PFSK-1 (cell line): ENCODE results near the gene RNF144B.

Experiments
- SIN3A ChIP-seq: IDR thresholded peaks from 2 replicates; pipeline ENCODE4 v1.6.1; 2012; ENCODE audit warnings: mild to moderate bottlenecking, low read length, moderate library complexity, borderline replicate concordance; ENCODE audit not compliant: insufficient read depth
- TF ChIP-seq, protein P1 (sequence below), 2 experiments: IDR thresholded peaks; 2 replicates each; pipeline versions ENCODE4 v1.6.1 to v1.8.0; 2011 to 2012; ENCODE audit warnings: low read depth in 2 of 2, low read length in 2 of 2, control low read depth in 1 of 2, inconsistent platforms in 1 of 2, mild to moderate bottlenecking in 1 of 2, moderate library complexity in 1 of 2; ENCODE audit not compliant: insufficient read depth in 1 of 2

DNA sequence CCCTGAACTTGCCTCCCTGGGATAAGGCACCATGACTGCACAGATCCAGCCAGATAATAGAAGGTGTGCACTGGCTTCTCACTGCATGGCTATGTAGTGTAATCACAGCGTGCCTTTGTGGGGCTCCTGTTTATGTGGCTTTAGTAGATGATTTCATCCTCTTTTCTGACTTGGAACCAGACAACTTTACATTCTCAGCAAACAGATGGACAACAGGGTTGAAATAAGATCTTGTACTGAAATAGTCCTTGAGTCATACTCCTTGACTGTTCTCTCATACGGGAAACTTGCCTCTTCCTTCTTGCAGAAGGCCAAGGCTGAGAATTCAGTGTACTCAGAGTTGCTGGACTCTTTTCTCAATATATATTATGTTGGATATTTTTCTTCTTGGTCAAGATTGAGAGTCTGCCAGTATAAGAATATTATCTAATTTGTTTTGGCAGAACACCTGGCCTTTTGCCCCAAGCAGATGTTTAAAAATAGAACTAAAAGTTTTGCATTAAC is 25.0 kb upstream of the RNF144B start:
- TF ChIP-seq, protein P1, sequence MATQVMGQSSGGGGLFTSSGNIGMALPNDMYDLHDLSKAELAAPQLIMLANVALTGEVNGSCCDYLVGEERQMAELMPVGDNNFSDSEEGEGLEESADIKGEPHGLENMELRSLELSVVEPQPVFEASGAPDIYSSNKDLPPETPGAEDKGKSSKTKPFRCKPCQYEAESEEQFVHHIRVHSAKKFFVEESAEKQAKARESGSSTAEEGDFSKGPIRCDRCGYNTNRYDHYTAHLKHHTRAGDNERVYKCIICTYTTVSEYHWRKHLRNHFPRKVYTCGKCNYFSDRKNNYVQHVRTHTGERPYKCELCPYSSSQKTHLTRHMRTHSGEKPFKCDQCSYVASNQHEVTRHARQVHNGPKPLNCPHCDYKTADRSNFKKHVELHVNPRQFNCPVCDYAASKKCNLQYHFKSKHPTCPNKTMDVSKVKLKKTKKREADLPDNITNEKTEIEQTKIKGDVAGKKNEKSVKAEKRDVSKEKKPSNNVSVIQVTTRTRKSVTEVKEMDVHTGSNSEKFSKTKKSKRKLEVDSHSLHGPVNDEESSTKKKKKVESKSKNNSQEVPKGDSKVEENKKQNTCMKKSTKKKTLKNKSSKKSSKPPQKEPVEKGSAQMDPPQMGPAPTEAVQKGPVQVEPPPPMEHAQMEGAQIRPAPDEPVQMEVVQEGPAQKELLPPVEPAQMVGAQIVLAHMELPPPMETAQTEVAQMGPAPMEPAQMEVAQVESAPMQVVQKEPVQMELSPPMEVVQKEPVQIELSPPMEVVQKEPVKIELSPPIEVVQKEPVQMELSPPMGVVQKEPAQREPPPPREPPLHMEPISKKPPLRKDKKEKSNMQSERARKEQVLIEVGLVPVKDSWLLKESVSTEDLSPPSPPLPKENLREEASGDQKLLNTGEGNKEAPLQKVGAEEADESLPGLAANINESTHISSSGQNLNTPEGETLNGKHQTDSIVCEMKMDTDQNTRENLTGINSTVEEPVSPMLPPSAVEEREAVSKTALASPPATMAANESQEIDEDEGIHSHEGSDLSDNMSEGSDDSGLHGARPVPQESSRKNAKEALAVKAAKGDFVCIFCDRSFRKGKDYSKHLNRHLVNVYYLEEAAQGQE (IDR thresholded peaks at IDR 0.05; ENCODE audit: insufficient read depth in 1 of 2, low read depth in 2 of 2, low read length in 2 of 2), result no peak
- no peak for TF ChIP-seq SIN3A
